Embryonic facial prominence (tissue), 1 donor: Measurements from ENCODE around the gene CCDC197.

ENCODE experiments used
- DNase-seq: peaks from one replicate; pipeline ENCODE4 v3.0.0-alpha.2; 2016; ENCODE audit errors: extremely low spot score

Gene CCDC197

DNA sequence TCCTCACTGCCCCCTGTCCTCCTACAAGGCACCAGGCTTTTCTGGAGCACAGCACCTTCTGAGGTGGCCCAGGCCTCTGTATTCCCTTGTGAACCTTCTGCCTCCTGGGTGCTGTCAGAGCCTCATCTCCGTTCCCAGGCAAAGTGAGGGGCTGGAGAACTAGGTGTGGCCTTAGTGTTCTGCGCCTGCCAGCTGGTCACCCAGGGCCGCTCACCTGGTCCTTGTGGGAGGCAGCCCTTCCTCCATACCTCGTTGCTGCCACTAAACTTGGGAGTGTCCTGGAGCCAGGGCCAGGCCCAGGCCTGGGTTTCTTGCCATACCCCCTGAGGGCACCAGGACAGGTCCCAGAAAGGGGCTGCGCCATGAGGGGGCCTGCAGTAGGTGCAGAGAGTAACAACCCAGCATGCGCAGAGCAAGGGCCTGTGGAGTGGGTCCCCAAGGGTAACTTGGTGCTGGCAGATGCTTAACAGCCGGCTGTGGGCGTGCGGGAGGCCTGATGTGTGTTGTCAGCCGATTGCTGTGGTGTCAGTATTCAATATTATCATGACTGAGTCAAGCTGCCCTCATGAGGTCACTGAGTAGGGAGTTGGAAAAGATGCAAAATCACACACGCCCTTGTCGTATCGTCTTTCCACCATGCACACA is 46.1 kb downstream of the CCDC197 start:
- DNase-seq, result no peak

- no peak for DNase-seq
Observed at GRCh38 chr14:94043756-94044475, 46.8 kb downstream of the CCDC197 start.

DNA sequence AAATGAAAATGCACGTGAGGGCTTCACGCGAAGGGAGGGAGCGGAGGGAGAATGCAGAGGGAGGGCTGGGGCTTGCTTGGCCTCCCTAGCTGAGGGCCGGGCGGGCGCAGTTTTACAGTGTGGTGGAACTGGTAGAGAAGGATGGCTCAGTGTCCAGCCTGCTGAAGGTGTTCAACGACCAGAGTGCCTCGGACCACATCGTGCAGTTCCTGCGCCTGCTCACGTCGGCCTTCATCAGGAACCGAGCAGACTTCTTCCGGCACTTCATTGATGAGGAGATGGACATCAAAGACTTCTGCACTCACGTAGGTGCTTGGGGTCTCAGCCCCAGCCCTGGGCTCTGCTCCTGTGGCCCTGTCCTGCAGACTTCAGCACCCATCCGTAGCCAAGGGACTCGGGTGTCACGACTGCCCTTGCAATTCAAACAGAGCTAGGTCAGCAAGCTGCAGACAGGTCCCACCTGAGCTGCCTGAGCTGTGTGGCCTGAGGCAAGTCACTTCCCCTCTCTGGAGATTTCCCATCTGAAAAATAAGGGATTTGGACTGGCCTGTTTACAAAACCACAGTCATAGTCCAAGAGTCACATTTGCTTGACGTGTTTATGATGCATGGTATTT is 47.5 kb downstream of the CCDC197 start:
- no peak for DNase-seq

GRCh38 chr14:94045101-94045500 is 48.0 kb downstream of the CCDC197 start:
- no peak for DNase-seq

GRCh38 chr14:94045563-94046345 is 48.7 kb downstream of the CCDC197 start:
- no peak for DNase-seq

DNA sequence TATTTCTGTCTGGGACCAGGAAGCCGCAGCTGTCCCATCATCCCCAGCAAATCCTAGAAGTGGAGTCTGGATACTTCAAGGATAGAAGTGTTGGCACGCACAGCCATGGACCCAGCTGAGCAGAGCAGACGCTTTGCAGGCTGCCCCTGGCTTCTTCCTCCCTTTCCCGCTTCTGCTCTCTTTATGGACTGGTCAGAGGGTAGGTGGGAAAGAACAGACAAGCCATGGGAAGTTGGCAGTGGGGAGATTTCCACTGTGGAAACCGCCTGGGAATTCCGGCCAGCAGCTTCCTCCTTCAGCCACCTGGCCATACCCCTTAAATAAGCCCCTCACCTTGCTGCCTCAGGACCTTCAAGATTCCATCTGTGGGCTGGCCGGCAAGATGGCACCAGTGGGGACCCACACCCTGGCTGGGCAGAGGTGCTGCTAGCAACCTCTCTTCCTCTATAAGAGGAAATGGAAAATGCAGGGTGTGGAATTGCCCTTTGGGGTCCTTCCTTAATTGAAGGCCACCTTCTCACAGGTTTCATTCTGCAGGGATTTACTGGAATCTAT is 49.7 kb downstream of the CCDC197 start:
- no peak for DNase-seq

DNA sequence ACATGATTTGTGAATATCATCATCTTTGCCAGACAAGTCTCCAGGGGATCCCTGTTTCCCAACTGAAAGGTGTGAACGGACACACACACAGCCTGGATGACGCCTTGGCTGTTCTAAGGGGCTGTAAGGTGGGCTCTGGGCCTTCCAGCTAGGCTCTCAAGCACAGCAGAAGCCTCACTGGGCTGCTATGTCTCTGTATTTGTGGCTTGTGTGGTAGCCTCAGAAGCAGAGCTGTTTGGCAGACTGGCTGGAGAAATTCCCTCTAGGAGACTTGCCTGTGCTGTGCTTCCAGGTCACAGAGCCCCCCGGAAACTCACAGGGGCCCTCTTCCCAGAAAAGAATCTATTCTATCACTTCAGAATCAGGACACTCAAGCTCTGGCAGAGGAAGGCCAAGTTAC is 50.5 kb downstream of the CCDC197 start:
- DNase-seq, result no peak

- DNase-seq, result peak; percentile 20
Observed at GRCh38 chr14:94048691-94049624, 51.9 kb downstream of the CCDC197 start.

DNA sequence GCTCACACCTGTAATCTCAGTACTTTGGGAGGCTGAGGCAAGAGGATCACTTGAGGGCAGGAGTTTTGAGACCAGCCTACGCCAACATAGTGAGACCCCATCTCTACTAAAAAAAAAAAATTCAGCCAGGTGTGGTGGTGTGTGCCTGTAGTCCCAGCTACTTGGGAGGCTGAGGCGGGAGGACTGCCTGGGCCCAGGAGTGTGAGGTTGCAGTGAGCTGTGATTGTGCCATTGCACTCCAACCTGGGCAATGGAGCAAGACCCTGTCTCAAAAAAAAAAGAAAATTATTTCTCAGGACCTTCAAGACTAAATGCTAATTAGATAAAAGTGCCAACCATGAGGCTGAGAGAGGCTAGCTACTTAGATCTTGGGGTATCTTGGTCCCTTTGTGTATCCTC is 52.5 kb downstream of the CCDC197 start:
- DNase-seq, result no peak

GRCh38 chr14:94050231-94050880 is 53.3 kb downstream of the CCDC197 start:
- no peak for DNase-seq

DNA sequence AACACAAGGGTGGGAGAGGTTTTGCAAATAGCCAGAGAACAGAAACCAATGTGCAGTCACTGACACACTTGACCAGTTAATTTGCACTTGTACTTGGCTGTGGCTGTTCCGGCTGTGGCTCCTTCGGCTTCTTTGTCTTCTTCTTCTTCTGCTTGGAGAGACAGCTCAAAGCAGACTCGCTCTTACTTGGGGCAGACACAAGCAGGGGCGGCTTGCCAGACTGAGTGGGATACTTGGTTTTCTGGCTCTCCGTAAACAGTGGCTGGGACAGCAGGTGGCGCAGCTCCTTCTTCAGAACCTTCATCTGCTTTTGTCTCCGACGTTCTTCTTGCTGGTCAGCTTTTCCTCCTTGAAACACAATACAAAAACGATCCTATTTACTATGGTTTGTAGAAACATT is 54.0 kb downstream of the CCDC197 start:
- no peak for DNase-seq

GRCh38 chr14:94051779-94052178 is 54.7 kb downstream of the CCDC197 start:
- no peak for DNase-seq

DNA sequence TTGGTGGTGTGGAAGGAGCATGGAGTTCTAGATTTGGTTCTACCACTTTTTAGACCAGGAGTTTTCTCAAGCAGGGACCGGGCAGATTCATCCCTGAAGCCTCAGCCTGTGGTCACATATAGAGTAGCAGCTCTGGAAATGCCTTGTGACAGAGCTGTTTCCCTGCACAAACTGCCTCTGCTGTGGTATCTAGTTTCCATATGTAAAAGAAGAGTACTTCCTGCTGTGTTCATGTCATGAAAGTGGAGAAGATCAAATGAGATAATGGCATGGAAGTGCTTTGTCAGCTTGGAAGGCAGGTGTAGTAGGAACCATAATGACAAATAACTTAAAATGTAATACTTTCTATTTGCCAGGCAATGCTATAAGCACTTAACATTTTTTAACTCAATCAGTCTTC is 55.1 kb downstream of the CCDC197 start:
- DNase-seq, result no peak

- DNase-seq, result no peak
Observed at GRCh38 chr14:94052662-94053061, 55.6 kb downstream of the CCDC197 start.

DNA sequence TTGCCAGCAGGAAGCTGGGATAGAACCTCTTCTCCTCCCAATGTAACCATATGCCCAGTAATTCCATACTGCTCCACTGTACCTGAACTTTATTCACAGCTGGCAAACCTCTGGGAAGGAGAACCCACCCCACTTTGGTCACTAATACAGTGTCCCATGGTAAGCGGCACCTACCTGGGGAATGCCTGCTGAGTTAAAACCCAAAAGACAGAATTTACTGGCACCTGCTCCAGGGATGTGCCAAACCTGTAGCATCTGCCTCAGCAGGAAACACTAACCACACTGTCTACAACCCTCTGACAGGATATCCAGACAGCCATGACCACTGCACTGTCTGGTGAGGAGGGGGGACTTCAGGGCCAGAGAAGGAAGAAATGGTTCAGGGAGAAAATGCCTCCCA is 57.3 kb downstream of the CCDC197 start:
- DNase-seq, result no peak

DNA sequence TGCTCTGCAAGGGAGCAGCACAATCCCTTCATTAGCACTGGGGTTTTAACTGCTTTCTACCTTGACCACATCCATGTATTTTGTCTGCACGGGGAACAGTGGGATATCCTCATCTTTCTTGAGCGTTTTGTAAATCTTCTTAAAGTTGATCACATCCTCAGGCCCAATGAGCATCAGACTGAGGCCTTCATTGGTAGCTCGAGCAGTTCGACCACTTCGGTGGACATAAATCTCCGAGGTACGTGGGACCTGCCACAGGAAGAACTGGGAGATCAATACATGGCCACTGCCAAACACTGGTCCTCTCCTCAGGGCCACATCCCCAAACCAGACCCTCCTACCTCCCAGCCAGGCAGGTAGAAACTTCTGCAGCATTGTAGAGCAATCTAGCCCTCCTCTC is 57.8 kb downstream of the CCDC197 start:
- DNase-seq, result no peak

DNA sequence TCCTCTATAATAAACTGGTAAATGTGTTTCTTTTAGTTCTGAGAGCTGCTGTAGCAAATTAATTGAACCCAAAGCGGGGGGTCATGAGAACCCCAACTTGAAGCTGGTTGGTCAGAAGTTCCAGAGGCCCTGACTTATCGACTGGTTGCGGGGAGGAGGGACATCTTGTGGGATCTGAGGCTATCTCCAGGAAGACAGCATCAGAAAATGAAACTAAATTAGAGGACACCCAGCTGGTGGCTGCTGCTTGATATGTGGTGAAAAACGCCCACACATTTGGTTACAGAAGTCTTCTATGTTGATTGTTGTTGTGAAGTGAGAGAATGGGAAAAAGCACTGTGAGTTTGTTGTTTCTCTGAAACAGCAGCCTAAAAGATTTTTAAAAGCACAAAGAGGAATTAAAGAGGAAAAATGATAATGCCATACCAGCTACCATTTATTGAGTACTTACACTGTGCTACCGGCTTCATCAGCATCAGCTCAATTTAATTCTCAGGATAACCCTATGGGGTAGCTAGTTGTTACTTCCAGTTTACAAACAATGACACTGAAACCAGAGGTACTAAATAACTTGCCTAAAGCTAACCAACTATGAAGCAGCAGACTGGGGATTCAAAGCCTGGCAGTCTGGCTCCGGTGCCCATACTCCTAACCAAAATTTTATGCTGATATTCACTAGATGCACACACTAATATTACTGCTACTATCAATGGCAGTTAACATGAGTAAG is 59.6 kb downstream of the CCDC197 start:
- DNase-seq, result no peak

- DNase-seq, result no peak
Observed at GRCh38 chr14:94058128-94058673, 61.1 kb downstream of the CCDC197 start.
